Measurements from ENCODE around the gene SLX9. TPM values are rescaled to one million over a fixed set of nuclear protein-coding genes. Genes with fewer than 3 reads are reported as not detected.

SLX9 gene
- total RNA-seq, 4 donors from 2014 or later: 7.5 to 16.4 (median 10.5) TPM

DNA sequence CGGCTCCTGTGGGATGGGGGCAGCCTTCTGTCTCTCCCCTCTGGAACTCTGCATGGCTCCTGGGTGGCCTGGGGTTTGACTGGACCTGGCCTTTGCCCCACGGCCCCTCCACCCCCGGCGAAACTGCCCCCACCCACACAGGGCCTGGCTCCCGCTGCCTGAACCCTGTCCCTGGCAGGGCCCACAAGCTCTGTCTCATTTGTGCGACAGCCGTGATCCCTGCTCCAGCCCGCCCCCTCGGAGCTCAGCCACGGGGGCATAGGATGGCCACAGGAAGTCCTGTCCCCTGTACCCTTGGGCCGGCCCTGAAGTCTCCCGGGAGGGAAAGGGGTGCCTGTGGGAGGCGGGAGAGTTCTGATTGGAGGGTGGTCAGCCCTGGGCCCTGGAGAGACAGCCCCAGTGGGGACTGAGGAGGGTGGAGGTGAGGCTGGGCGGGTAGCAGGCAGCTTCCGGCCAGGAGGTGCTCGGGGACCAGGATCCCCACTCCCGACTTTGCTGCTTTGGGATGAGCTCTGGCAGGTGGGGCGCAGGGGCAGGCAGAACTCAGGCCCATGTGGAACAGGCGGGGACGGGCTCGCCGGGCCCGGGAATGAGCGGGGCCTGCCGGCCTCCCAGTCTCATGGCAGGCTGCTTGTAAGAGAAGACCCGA, 45.1 kb downstream of the SLX9 start:
- TF ChIP-seq, protein P1, sequence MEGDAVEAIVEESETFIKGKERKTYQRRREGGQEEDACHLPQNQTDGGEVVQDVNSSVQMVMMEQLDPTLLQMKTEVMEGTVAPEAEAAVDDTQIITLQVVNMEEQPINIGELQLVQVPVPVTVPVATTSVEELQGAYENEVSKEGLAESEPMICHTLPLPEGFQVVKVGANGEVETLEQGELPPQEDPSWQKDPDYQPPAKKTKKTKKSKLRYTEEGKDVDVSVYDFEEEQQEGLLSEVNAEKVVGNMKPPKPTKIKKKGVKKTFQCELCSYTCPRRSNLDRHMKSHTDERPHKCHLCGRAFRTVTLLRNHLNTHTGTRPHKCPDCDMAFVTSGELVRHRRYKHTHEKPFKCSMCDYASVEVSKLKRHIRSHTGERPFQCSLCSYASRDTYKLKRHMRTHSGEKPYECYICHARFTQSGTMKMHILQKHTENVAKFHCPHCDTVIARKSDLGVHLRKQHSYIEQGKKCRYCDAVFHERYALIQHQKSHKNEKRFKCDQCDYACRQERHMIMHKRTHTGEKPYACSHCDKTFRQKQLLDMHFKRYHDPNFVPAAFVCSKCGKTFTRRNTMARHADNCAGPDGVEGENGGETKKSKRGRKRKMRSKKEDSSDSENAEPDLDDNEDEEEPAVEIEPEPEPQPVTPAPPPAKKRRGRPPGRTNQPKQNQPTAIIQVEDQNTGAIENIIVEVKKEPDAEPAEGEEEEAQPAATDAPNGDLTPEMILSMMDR (IDR thresholded peaks at IDR 0.05; ENCODE audit: low read depth): no peak

DNA sequence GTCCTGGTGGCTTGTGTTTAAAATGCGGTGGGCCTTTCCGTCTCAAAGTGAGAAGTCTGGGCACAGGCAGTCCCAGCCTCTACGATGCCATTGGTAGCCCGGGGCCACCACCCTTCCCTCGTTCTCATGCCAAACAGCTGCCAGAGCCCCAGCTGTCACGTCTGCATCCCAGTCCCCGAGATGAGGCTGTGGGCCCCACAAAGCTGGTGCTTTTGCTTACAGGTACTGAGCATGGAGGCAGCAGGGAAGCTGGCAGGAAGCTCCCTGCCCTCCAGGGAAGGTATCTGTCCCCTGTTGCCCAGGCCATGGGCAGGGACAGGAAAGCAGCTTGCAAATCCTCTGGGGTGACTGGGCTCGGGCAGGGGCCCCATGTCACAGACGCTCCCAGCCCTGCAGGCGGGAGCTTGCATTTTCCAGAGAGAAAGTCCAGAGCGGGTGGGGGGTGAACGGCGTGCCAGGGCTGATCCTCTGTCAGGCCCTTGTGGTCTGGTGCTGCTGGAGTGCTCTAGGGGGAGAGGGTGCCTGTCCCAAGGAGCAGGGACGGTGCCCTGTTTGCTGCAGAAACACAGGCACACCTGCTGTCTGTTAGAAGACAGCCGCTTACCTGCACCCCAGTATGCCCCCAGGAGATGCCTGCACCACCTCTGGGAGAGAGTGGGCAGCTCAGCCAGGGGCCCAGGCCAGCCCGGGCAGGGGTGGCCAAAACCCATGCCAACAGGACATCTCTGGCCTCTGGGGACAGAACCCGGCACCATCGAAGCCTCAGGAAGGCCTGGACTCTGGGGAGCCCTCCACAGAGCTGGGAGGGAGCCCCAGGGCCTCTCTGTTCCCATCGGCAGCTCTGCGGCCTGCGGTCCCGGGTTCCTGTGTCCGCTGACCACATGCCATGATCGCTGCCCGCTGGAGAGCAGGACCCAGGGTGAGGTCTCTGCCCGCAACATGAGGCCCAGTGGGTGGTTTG, 45.9 kb downstream of the SLX9 start:
- TF ChIP-seq, protein P1 (IDR thresholded peaks at IDR 0.05; ENCODE audit: low read depth): no peak

DNA sequence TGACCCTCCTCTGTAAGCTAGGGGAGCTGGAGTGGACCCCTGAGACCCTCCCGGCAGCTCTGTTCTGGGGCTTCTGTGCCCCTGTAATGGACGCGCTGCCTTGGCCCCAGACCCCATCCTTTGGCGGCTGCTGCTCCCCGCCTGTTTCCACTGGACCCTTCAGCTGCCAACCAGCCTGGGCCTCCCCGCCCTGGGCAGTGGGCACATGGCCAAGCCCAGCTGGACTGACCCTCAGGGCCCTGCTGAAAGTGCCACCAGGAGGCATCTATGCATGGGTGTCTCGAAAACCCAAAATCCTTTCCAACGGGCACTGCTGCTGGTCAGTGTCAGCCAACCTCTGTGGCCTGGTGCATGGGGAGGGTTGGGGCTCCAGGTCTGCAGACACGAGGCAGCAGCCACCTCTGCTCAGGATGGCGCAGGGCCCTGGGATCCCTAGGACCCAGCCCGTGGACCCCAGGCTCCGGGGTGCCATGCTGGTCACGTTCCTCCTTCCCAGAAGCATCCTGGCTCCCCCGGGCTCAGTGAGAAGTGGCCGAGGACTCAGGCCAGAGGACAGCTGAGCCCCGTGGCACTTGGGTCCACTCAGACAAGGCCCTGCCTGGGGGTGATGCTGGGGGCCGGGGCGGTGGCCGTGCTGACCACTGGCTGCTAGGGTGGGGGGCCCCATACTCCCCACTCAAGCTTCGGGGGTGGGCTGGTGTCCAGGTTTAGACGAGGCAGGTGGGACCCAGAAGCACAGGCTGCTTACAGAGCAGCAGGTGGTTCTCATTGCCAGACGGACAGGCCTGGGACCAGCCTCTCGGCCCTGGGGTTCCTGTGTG, 46.9 kb downstream of the SLX9 start:
- TF ChIP-seq, protein P1 (IDR thresholded peaks at IDR 0.05; ENCODE audit: low read depth): no peak

DNA sequence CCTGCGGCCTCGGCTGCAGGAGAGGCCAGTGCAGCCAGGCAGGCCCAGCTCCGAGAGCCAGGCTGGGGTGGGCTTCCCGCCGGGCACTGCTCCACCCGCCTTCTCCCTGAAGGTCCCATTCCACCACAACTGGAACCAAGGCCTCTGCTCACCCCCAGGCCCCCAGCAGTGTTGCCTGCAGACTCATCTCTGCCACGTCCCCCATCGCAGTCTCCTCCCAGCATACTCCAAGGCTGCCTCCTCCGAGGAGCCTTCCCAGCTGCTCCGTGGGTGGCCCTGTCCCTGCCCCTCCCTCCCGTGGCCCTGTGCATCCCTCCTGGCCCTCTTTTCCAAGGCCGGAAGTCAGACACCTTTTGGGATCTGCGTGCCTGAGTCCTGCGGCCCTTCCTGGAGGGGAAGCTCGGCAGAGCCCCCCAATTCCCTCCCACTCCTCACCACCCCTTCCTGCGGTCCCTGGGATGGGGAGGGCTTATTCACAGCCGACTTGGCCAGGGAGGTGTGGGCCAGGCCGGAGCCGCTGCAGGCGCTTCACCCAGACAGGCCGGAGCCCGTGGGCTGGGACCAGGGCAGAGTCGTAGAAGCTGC, 47.6 kb downstream of the SLX9 start:
- TF ChIP-seq, protein P1 (IDR thresholded peaks at IDR 0.05; ENCODE audit: low read depth): no peak

DNA sequence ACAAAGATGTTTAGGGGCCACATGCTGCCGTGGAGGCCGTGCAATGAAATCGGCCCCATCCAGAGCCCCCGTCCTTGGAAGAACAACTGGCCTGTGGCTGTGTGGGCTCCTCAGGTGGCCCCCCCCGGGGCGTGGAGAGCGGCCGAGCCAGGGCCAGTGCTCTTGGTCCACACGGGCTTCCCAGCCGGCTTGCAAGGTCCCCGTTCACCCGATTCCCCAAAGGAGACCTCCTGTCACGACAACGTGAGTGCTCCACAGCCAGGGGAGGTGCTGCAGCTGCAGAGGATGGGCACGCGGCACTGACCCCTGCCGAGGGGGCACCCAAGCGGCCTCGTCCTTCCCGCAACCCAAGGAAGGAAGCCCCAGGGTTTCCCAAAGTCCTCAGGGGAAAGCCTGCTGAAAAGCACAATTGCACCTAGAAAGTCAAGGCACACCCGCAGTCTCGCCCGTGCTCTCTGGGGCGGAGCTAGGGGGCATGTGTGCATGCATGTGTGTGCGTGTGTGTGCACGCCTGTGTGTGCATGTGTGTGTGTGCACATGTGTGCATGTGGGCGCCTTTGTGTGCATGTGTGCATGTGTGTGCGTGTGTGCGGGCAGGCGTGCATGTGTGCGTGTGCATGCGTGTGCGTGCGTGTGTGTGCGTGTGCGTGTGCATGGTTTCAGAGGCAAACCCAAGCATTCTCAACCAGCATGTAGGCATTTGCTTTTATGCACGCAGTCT, 48.2 kb downstream of the SLX9 start:
- TF ChIP-seq, protein P1 (IDR thresholded peaks at IDR 0.05; ENCODE audit: low read depth): no peak

DNA sequence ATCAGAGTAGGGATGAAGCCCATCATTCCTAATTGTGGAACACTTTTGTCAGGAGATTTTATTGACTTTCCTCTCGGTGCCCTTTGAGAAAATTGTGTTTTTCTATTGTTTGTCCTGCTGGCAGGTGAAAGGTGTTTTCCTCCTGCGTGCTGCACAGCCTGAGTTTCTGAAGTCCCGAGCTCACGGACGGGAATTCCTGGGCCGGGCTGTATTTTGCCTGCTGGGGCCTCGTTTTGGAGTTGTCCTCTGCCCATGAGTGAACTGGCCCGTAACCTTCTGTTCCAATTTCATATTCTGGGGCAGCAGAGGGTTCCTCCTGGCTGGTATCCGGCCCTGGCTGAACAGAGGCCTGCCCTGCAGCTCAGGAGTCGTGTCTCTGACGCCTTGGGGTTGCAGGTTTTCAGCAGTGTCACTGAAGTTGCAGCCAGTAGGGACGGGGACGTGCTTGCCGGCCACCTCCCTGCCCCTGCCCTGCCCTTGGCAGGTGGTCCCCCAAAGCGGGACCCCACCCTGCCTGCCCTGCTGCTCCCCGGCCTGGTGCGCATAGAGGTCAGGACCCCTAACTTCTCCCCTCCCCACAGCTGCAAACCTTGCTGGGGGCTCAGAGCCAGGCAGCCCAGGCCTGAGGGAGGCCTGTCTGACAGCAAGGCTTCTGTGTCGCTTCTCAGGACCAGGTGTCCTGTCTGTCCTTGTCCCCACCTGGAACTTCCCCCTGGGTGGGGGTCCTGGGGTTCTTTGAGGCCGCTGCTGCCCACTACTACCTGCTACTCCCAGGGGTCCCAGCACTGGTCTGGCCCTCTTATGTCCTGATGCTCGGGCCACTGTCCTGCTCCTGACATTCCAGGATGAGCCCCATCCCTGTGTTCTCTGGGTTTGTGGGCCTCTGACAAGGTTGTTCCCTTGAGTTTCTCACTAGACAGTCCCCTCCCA, 49.0 kb downstream of the SLX9 start:
- TF ChIP-seq, protein P1 (IDR thresholded peaks at IDR 0.05; ENCODE audit: low read depth): no peak
